D721Med (cell line): Measurements from ENCODE around the gene SHB.

ENCODE experiments used
- DNase-seq: peaks from one replicate; pipeline ENCODE4 v3.0.0; 2011; ENCODE audit warnings: low spot score; ENCODE audit not compliant: insufficient read length
- FAIRE-seq: peaks from 2 replicates; lab custom pipeline; 2011; peaks lifted over from hg19 to GRCh38; lab: Jason Lieb, UNC
- TF ChIP-seq, protein P1 (sequence below): IDR thresholded peaks from 2 replicates; pipeline ENCODE4 v1.5.1; 2012; ENCODE audit warnings: mild to moderate bottlenecking, control low read depth; ENCODE audit not compliant: insufficient read depth; ENCODE audit errors: missing control alignments

Gene SHB

GRCh38 chr9:38020151-38021076 is 48.6 kb downstream of the SHB start:
- TF ChIP-seq, protein P1, sequence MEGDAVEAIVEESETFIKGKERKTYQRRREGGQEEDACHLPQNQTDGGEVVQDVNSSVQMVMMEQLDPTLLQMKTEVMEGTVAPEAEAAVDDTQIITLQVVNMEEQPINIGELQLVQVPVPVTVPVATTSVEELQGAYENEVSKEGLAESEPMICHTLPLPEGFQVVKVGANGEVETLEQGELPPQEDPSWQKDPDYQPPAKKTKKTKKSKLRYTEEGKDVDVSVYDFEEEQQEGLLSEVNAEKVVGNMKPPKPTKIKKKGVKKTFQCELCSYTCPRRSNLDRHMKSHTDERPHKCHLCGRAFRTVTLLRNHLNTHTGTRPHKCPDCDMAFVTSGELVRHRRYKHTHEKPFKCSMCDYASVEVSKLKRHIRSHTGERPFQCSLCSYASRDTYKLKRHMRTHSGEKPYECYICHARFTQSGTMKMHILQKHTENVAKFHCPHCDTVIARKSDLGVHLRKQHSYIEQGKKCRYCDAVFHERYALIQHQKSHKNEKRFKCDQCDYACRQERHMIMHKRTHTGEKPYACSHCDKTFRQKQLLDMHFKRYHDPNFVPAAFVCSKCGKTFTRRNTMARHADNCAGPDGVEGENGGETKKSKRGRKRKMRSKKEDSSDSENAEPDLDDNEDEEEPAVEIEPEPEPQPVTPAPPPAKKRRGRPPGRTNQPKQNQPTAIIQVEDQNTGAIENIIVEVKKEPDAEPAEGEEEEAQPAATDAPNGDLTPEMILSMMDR: no peak
- FAIRE-seq (no peak), DNase-seq (no peak)

GRCh38 chr9:38019731-38020130 is 49.3 kb downstream of the SHB start:
- TF ChIP-seq, protein P1: no peak
- FAIRE-seq: no peak
- no peak for DNase-seq

DNA sequence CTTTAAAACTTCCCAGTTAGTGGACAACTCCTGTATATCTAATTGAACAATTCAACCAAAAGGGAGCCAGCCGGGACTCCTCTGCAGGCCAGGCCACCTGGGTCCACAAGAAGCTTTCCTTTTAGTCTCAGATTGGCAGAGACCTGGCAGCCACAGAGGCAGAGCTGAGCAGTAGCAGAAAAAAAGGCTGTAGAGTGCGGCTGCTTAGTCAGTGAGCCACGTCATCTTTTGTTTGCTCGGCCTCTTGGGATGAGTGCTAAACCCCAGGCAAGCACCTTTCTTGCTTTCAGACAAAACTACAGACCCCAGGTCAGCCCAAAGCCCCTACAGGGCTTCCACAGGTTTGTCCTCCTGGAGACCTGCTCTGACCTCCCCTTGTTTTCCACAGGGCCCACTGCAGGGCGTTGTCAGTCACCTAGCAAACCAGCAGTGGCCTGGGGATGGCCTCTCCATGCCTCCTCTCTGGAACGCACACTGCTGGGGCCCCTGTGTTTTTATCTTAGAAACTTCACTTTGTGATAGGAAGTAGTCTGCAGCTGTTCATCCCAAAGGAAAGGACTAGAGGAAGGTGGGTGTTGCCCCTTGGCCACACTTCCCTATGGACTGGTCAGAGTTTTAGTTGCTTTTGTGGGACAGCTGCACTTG is 49.9 kb downstream of the SHB start:
- no peak for DNase-seq
- TF ChIP-seq, protein P1: no peak
- no peak for FAIRE-seq

DNA sequence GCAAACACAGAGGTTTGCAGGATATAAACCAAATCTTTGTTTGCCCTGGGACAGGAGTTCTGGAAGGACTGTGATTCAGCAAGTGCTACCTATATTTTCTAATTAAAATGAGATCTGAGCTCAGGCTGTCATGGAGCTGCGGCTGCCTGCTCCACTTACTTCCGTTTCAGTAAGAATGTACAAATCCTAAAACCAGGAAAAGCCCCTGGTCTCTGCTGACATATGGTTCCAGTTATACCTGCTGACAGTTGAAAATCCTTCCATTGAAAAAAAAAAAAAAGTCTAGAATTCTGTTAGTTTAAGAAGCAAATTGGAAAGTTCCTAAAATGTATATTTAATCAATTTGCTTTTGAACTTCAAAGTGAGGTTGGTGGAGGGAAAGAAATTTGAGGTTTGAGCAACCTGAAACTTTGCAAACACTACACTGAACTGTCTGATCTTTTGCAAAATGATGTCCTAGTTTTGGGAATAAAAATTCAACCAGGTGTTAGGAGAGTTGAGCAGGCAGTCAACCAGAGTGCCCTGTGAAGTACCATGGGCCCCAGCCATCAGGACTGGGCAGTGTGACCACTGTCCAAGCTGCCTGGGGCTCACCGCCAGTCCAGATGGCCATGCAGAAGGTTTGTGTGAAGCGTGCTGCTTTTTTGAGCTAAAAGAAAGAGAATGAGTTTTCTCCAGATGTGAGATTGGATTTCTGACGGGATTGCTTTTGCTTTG is 50.6 kb downstream of the SHB start:
- DNase-seq: no peak
- TF ChIP-seq, protein P1: no peak
- FAIRE-seq: no peak

GRCh38 chr9:38017885-38018186 is 51.2 kb downstream of the SHB start:
- FAIRE-seq (no peak), DNase-seq (no peak)
- TF ChIP-seq, protein P1: no peak

GRCh38 chr9:38017149-38017884 is 51.7 kb downstream of the SHB start:
- TF ChIP-seq, protein P1: no peak
- DNase-seq: no peak
- FAIRE-seq: no peak
